Breast epithelium (tissue), 4 donors: ENCODE results near the gene ERN1. TPM values are rescaled to one million over a fixed set of nuclear protein-coding genes. Genes with fewer than 3 reads are reported as not detected.

Source experiments
- DNase-seq, 2 donors: peaks; one replicate each; pipeline ENCODE4 v3.0.0-alpha.2; 2019; ENCODE audit warnings: low spot score in 2 of 2
- H3K27ac ChIP-seq, 2 donors: fragments of 200-600 bp; sonication (generic) in 1 of 2; one replicate each; pipeline ENCODE4 v1.5.1; 2016 to 2019; ENCODE audit warnings: mild to moderate bottlenecking in 1 of 2
- H3K27me3 ChIP-seq, 2 donors: fragments of 200-600 bp; sonication (generic) in 1 of 2; one replicate each; pipeline versions ENCODE4 v1.5.1 to v1.6.0; 2017 to 2019; ENCODE audit warnings: control low read depth in 1 of 2, mild to moderate bottlenecking in 1 of 2
- H3K36me3 ChIP-seq: fragments of 200-600 bp; one replicate; pipeline ENCODE4 v1.5.1; 2019
- H3K4me1 ChIP-seq, 2 donors: fragments of 200-600 bp; sonication (generic); one replicate each; pipeline ENCODE4 v1.5.1; 2016 to 2019; ENCODE audit warnings: control low read depth in 1 of 2
- H3K4me3 ChIP-seq, 3 donors: fragments of 200-600 bp; sonication (generic); 1 replicate in 2 of 3; 2 replicates in 1 of 3; pipeline ENCODE4 v1.5.1; 2016 to 2019; ENCODE audit warnings: mild to moderate bottlenecking in 3 of 3, moderate library complexity in 2 of 3
- H3K9me3 ChIP-seq, 2 donors: fragments of 200-600 bp; sonication (generic) in 1 of 2; one replicate each; pipeline ENCODE4 v1.5.1; 2016 to 2019; ENCODE audit warnings: control low read depth in 1 of 2
- CTCF ChIP-seq, 3 donors: fragments of 450-650 bp; IDR thresholded peaks; one replicate each; pipeline ENCODE4 v1.5.1; 2016 to 2017; ENCODE audit warnings: antibody characterized with exemption in 3 of 3, mild to moderate bottlenecking in 3 of 3, moderate library complexity in 3 of 3
- POLR2A ChIP-seq: fragments of 450-650 bp; IDR thresholded peaks from one replicate; pipeline ENCODE4 v1.6.1; 2016; ENCODE audit warnings: antibody characterized with exemption, mild to moderate bottlenecking, moderate library complexity
- POLR2AphosphoS5 ChIP-seq, 3 donors: sonication (generic); formaldehyde crosslinking; IDR thresholded peaks; one replicate each; pipeline ENCODE4 v1.6.1; 2017; ENCODE audit warnings: antibody characterized with exemption in 3 of 3
- intact Hi-C: fragments of 100-400 bp; cut with DNase I; formaldehyde crosslinking; loops from one replicate; pipeline ENCODE4 v1.15.1; 2023; ENCODE audit warnings: low total_unique reads
- total RNA-seq, 3 donors: library from RNA; depleted of rRNA; stranded (reverse); fragments of >200 nt; gene quantifications; one replicate each; pipeline ENCODE4 v1.1.0, GENCODE V29; 2016

ERN1 gene
- total RNA-seq, 3 donors from 2014 or later: 13.1 to 40.8 (median 34.7) TPM

GRCh38 chr17:64156670-64157069 is 26.7 kb upstream of the ERN1 start:
- Histone ChIP-seq H3K27ac (peak overlapping the region; percentile 72 to 77), H3K4me3 (no peak overlapping the region), H3K27me3 (no peaks in the 10 kb centered on the region), H3K4me1 (peaks cover 4 to 10% of the 10 kb centered on the region in 2 donors), H3K36me3 (no peaks in the 10 kb centered on the region), H3K9me3 (no peaks in the 10 kb centered on the region)
- TF ChIP-seq CTCF (IDR thresholded peaks at IDR 0.05): no peak
- no peak for TF ChIP-seq POLR2A
- no peak for TF ChIP-seq POLR2AphosphoS5 (IDR thresholded peaks at IDR 0.05)
- intact Hi-C loops: no loop called here
- no peak for DNase-seq

GRCh38 chr17:64155751-64156544 is 26.0 kb upstream of the ERN1 start:
- peak overlapping the region in 1 of 3 donors; percentile 6 for H3K4me3 ChIP-seq
- H3K4me1 ChIP-seq: peaks cover 4 to 10% of the 10 kb centered on the region in 2 donors
- no peak for TF ChIP-seq POLR2AphosphoS5 (IDR thresholded peaks at IDR 0.05)
- TF ChIP-seq CTCF (IDR thresholded peaks at IDR 0.05): no peak
- TF ChIP-seq POLR2A: no peak
- H3K27me3 ChIP-seq: no peaks in the 10 kb centered on the region
- H3K9me3 ChIP-seq: no peaks in the 10 kb centered on the region
- H3K36me3 ChIP-seq: no peaks in the 10 kb centered on the region
- intact Hi-C loops: no loop called here
- peak; percentile 56 to 72 for DNase-seq
- peak overlapping the region; percentile 72 to 77 for H3K27ac ChIP-seq

GRCh38 chr17:64155129-64155528 is 25.2 kb upstream of the ERN1 start:
- H3K4me1 ChIP-seq: peaks cover 4 to 10% of the 10 kb centered on the region in 2 donors

GRCh38 chr17:64154717-64155116 is 24.8 kb upstream of the ERN1 start:
- intact Hi-C loops: no loop called here
- Histone ChIP-seq H3K36me3 (no peaks in the 10 kb centered on the region), H3K4me1 (peaks cover 4 to 10% of the 10 kb centered on the region in 2 donors), H3K4me3 (no peak overlapping the region), H3K27ac (peak overlapping the region; percentile 8 to 50), H3K27me3 (no peaks in the 10 kb centered on the region), H3K9me3 (no peaks in the 10 kb centered on the region)
- no peak for DNase-seq
- TF ChIP-seq POLR2A (no peak), CTCF (IDR thresholded peaks at IDR 0.05) (no peak), POLR2AphosphoS5 (IDR thresholded peaks at IDR 0.05) (no peak)

More at GRCh38 chr17:64155129-64155528, 25.2 kb upstream of the ERN1 start:
- Histone ChIP-seq H3K36me3 (no peaks in the 10 kb centered on the region), H3K27me3 (no peaks in the 10 kb centered on the region), H3K9me3 (no peaks in the 10 kb centered on the region), H3K27ac (peak overlapping the region; percentile 50 to 72), H3K4me3 (no peak overlapping the region)
- TF ChIP-seq POLR2AphosphoS5 (IDR thresholded peaks at IDR 0.05): no peak
- TF ChIP-seq CTCF (IDR thresholded peaks at IDR 0.05): no peak
- TF ChIP-seq POLR2A: no peak
- intact Hi-C loops: no loop called here
- no peak for DNase-seq

GRCh38 chr17:64154313-64154695 is 24.4 kb upstream of the ERN1 start:
- no peak for DNase-seq
- H3K9me3 ChIP-seq: no peaks in the 10 kb centered on the region
- no peaks in the 10 kb centered on the region for H3K27me3 ChIP-seq
- no peak overlapping the region for H3K4me3 ChIP-seq
- TF ChIP-seq CTCF (IDR thresholded peaks at IDR 0.05): no peak
- no peak for TF ChIP-seq POLR2AphosphoS5 (IDR thresholded peaks at IDR 0.05)
- no peak for TF ChIP-seq POLR2A
- intact Hi-C loops: no loop called here
- peaks cover 4 to 10% of the 10 kb centered on the region in 2 donors for H3K4me1 ChIP-seq
- H3K36me3 ChIP-seq: no peaks in the 10 kb centered on the region
- H3K27ac ChIP-seq: peak overlapping the region in 1 of 2 donors; percentile 8
